ENCODE measurements around the gene TLCD2. TPM values are rescaled to one million over a fixed set of nuclear protein-coding genes. Genes with fewer than 3 reads are reported as not detected.

TLCD2 gene
- total RNA-seq, 1 experiment from 2014 or later, result 1.9 TPM

GRCh38 chr17:1713878-1714426 lies 3.8 kb upstream of the TLCD2 start:
- H3K27ac Mint-ChIP-seq, result peak overlapping the region; percentile 97
- no peaks in the 10 kb centered on the region for H3K9me3 Mint-ChIP-seq

More at GRCh38 chr17:1713878-1714426, 3.8 kb upstream of the TLCD2 start:
- CTCF ChIA-PET, result interaction anchor here (0.6 to 5.7 kb wide), 31 partner anchors 9 to 218 kb away, joined by 3 to 64 read pairs (median 5); partner anchors contain the start of genes PRPF8, RILP, RPA1 and SERPINF1
- POLR2A ChIA-PET, result interaction anchor here (0.6 to 1.5 kb wide), 9 partner anchors 9 to 140 kb away, joined by 3 to 4 read pairs (median 3); partner anchors contain the start of genes PRPF8, SERPINF1 and WDR81
- peaks cover 5% of the 10 kb centered on the region for H3K27me3 Mint-ChIP-seq (ENCODE audit: low read depth)
- no peaks in the 10 kb centered on the region for H3K36me3 Mint-ChIP-seq
- peaks cover 24% of the 10 kb centered on the region for H3K4me1 Mint-ChIP-seq
- peak; percentile 78 for DNase-seq (ENCODE audit: low spot score)
- peak; percentile 2 for ATAC-seq
- peak overlapping the region; percentile 93 for H3K4me3 Mint-ChIP-seq
- TF ChIP-seq ZNF317 (CRISPR knock-in tag; IDR thresholded peaks at IDR 0.05; ENCODE audit: borderline replicate concordance, low read depth) (no peak), ZNF232 (CRISPR knock-in tag; IDR thresholded peaks at IDR 0.05) (no peak), MLX (CRISPR knock-in tag; IDR thresholded peaks at IDR 0.05) (no peak), ZNF396 (CRISPR knock-in tag; IDR thresholded peaks at IDR 0.05; ENCODE audit: borderline replicate concordance) (no peak), NFATC4 (CRISPR knock-in tag; IDR thresholded peaks at IDR 0.05) (no peak), GRHL2 (CRISPR knock-in tag; IDR thresholded peaks at IDR 0.05; ENCODE audit: insufficient replicate concordance, severe bottlenecking) (no peak), ZNF425 (CRISPR knock-in tag; conservative IDR thresholded peaks at IDR 0.05) (no peak), NR1H2 (CRISPR knock-in tag; IDR thresholded peaks at IDR 0.05) (no peak), SP1 (CRISPR knock-in tag; conservative IDR thresholded peaks at IDR 0.05) (no peak), HMGA2 (CRISPR knock-in tag; IDR thresholded peaks at IDR 0.05) (no peak), HMGXB4 (CRISPR knock-in tag; IDR thresholded peaks at IDR 0.05) (0 out of 2 replicates have a peak, but pooled peaks have one; percentile 23), ZNF121 (CRISPR knock-in tag; IDR thresholded peaks at IDR 0.05) (peak; percentile 76), USF2 (CRISPR knock-in tag; IDR thresholded peaks at IDR 0.05) (no peak)
- TF ChIP-seq, protein P1, sequence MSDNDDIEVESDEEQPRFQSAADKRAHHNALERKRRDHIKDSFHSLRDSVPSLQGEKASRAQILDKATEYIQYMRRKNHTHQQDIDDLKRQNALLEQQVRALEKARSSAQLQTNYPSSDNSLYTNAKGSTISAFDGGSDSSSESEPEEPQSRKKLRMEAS (CRISPR knock-in tag; IDR thresholded peaks at IDR 0.05), result peak; percentile 77
- TF ChIP-seq, protein P2, sequence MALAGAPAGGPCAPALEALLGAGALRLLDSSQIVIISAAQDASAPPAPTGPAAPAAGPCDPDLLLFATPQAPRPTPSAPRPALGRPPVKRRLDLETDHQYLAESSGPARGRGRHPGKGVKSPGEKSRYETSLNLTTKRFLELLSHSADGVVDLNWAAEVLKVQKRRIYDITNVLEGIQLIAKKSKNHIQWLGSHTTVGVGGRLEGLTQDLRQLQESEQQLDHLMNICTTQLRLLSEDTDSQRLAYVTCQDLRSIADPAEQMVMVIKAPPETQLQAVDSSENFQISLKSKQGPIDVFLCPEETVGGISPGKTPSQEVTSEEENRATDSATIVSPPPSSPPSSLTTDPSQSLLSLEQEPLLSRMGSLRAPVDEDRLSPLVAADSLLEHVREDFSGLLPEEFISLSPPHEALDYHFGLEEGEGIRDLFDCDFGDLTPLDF (CRISPR knock-in tag; IDR thresholded peaks at IDR 0.05), result no peak

Measured in WTC11 (cell line).